BE2C (cell line): Measurements from ENCODE around the gene ETHE1. TPM values are rescaled to one million over a fixed set of nuclear protein-coding genes. Genes with fewer than 3 reads are reported as not detected.

Source experiments
- DNase-seq: peaks from one replicate; pipeline ENCODE4 v3.0.0-alpha.2; 2020
- H3K27me3 ChIP-seq: fragments of 250-450 bp; sonication (Bioruptor Pico); 2 replicates; pipeline ENCODE4 v1.5.1; 2020; ENCODE audit warnings: mild to moderate bottlenecking
- H3K36me3 ChIP-seq: fragments of 250-450 bp; sonication (Bioruptor Pico); 2 replicates; pipeline ENCODE4 v1.5.1; 2020; ENCODE audit warnings: mild to moderate bottlenecking
- H3K4me1 ChIP-seq: fragments of 250-450 bp; sonication (Bioruptor Pico); 2 replicates; pipeline ENCODE4 v1.5.1; 2020
- H3K4me3 ChIP-seq: 2 replicates; pipeline ENCODE4 v1.5.1; 2011; ENCODE audit warnings: low read depth, low read length
- H3K9me3 ChIP-seq: fragments of 250-450 bp; sonication (Bioruptor Pico); 2 replicates; pipeline ENCODE4 v1.5.1; 2020
- CTCF ChIP-seq: IDR thresholded peaks from 2 replicates; pipeline ENCODE4 v1.5.1; 2012; ENCODE audit warnings: mild to moderate bottlenecking, low read depth, low read length
- polyA plus RNA-seq: library from polyadenylated mRNA; unstranded; fragments of >200 nt; gene quantifications from one replicate; pipeline ENCODE4 v1.2.1, GENCODE V29; 2012; ENCODE audit warnings: low read depth, missing spikeins; ENCODE audit not compliant: insufficient read length, insufficient read depth

ETHE1 gene
- 12.9 TPM for polyA plus RNA-seq

- peak; percentile 81 for DNase-seq
- TF ChIP-seq CTCF, result no peak
- no peaks in the 10 kb centered on the region for H3K27me3 ChIP-seq
- peak within 1 kb of the TSS; percentile 63 for H3K4me3 ChIP-seq
- no peaks in the 10 kb centered on the region for H3K36me3 ChIP-seq
- no peaks in the 10 kb centered on the region for H3K4me1 ChIP-seq
- H3K9me3 ChIP-seq, result no peaks in the 10 kb centered on the region
These were observed at the start of gene ETHE1 for GRCh38 chr19:43526884-43527859. Gene ETHE1, minus strand, starts transcription at chr19:43527201. Its CDS starts 24 bp downstream, at chr19:43527177.

GRCh38 chr19:43575955-43576878, 49.2 kb upstream of the ETHE1 start:
- TF ChIP-seq CTCF, result no peak
- Histone ChIP-seq H3K9me3 (no peaks in the 10 kb centered on the region), H3K4me1 (no peaks in the 10 kb centered on the region), H3K27me3 (no peaks in the 10 kb centered on the region), H3K36me3 (no peaks in the 10 kb centered on the region), H3K4me3 (peak overlapping the region; percentile 47)
- DNase-seq, result no peak

GRCh38 chr19:43575156-43575950, 48.4 kb upstream of the ETHE1 start, which contains the start of the genes PINLYP and XRCC1:
Gene PINLYP, plus strand, starts transcription at chr19:43575801. Its CDS starts 1,391 bp downstream, at chr19:43577192.
Gene XRCC1, minus strand, starts transcription at chr19:43575527. Its CDS starts 69 bp downstream, at chr19:43575458.
- DNase-seq, result peak; percentile 98
- H3K36me3 ChIP-seq, result no peaks in the 10 kb centered on the region
- no peak for TF ChIP-seq CTCF
- H3K4me3 ChIP-seq, result peak within 1 kb of the TSS; percentile 98
- H3K9me3 ChIP-seq, result no peaks in the 10 kb centered on the region
- H3K4me1 ChIP-seq, result no peaks in the 10 kb centered on the region
- no peaks in the 10 kb centered on the region for H3K27me3 ChIP-seq

GRCh38 chr19:43574424-43575155, 47.6 kb upstream of the ETHE1 start:
- 0 out of 2 replicates have a peak, but pooled peaks have one; percentile 2 for TF ChIP-seq CTCF
- Histone ChIP-seq H3K27me3 (no peaks in the 10 kb centered on the region), H3K9me3 (no peaks in the 10 kb centered on the region), H3K4me1 (no peaks in the 10 kb centered on the region), H3K36me3 (no peaks in the 10 kb centered on the region), H3K4me3 (peak overlapping the region; percentile 98)
- no peak for DNase-seq

GRCh38 chr19:43572171-43572588, 45.2 kb upstream of the ETHE1 start:
- Histone ChIP-seq H3K4me3 (no peak overlapping the region), H3K27me3 (no peaks in the 10 kb centered on the region), H3K36me3 (no peaks in the 10 kb centered on the region), H3K4me1 (no peaks in the 10 kb centered on the region), H3K9me3 (no peaks in the 10 kb centered on the region)
- no peak for DNase-seq
- TF ChIP-seq CTCF, result no peak
